Mesendoderm (in vitro differentiated cells): ENCODE results near the gene STRC.
"Not testable (repeated sequence)": the region's sequence is repeated elsewhere in the genome, so short reads cannot be mapped to it uniquely, and the experiment has no call there.

Source experiments
- DNase-seq: peaks from one replicate; pipeline ENCODE4 v3.0.0; 2013
- H2AK5ac ChIP-seq: 2 replicates; pipeline ENCODE4 v1.6.1; 2013; ENCODE audit warnings: low read length, inconsistent platforms
- H2BK120ac ChIP-seq: 2 replicates; pipeline ENCODE4 v1.6.1; 2013; ENCODE audit warnings: low read depth, mild to moderate bottlenecking, low read length, moderate library complexity, mixed read lengths
- H2BK15ac ChIP-seq: replicated peaks from 2 replicates; pipeline ENCODE4 v1.6.1; 2013; ENCODE audit warnings: low read depth, mild to moderate bottlenecking, moderate library complexity
- H2BK5ac ChIP-seq: 2 replicates; pipeline ENCODE4 v1.6.1; 2013; ENCODE audit warnings: low read length, inconsistent platforms
- H3K18ac ChIP-seq: 2 replicates; pipeline ENCODE4 v1.6.1; 2013; ENCODE audit warnings: mild to moderate bottlenecking, low read length, mixed read lengths
- H3K23ac ChIP-seq: one replicate; pipeline ENCODE4 v1.6.1; 2013; ENCODE audit warnings: low read length
- H3K27ac ChIP-seq: 2 replicates; pipeline ENCODE4 v1.5.1; 2013; ENCODE audit warnings: low read depth, mild to moderate bottlenecking, inconsistent platforms, low read length, moderate library complexity
- H3K27me3 ChIP-seq: 2 replicates; pipeline ENCODE4 v1.6.1; 2013; ENCODE audit warnings: low read length, control low read depth, mild to moderate bottlenecking, inconsistent platforms; ENCODE audit not compliant: insufficient read depth, poor library complexity
- H3K36me3 ChIP-seq: 2 replicates; pipeline ENCODE4 v1.6.1; 2013; ENCODE audit warnings: low read length, inconsistent platforms; ENCODE audit not compliant: control insufficient read depth, insufficient read depth
- H3K4ac ChIP-seq: one replicate; pipeline ENCODE4 v1.6.1; 2013; ENCODE audit warnings: low read depth, mild to moderate bottlenecking, low read length, moderate library complexity
- H3K4me1 ChIP-seq: 2 replicates; pipeline ENCODE4 v1.6.1; 2013; ENCODE audit warnings: low read depth, low read length, inconsistent platforms; ENCODE audit not compliant: control insufficient read depth
- H3K4me2 ChIP-seq: 2 replicates; pipeline ENCODE4 v1.6.1; 2013; ENCODE audit warnings: low read length
- H3K4me3 ChIP-seq: 2 replicates; pipeline ENCODE4 v1.5.1; 2013; ENCODE audit warnings: mild to moderate bottlenecking, low read length
- H3K56ac ChIP-seq: one replicate; pipeline ENCODE4 v1.6.1; 2013; ENCODE audit warnings: low read length
- H3K79me1 ChIP-seq: 2 replicates; pipeline ENCODE4 v1.6.1; 2013; ENCODE audit warnings: low read length, inconsistent platforms
- H3K79me2 ChIP-seq: 2 replicates; pipeline ENCODE4 v1.6.1; 2013; ENCODE audit warnings: mild to moderate bottlenecking, low read length; ENCODE audit not compliant: control insufficient read depth, insufficient read depth
- H3K9ac ChIP-seq: 2 replicates; pipeline ENCODE4 v1.6.1; 2013; ENCODE audit warnings: low read length, inconsistent platforms
- H4K5ac ChIP-seq: one replicate; pipeline ENCODE4 v1.6.1; 2013; ENCODE audit warnings: low read length
- H4K8ac ChIP-seq: one replicate; pipeline ENCODE4 v1.6.1; 2013; ENCODE audit warnings: low read depth, mild to moderate bottlenecking, control low read depth, low read length, moderate library complexity
- WGBS: extraction: QIAGEN DNeasy Blood & Tissue Kit; methylation state at CpG from one replicate; pipeline ENCODE4 v1.1.7; 2013; ENCODE audit warnings: low lambda C conversion rate, missing lambda C conversion rate; ENCODE audit not compliant: insufficient coverage; ENCODE audit errors: extremely low coverage; 5-methylcytosine and 5-hydroxymethylcytosine counted together

The STRC gene

GRCh38 chr15:43648649-43649429 is 30.2 kb upstream of the STRC start, which contains the start of gene CATSPER2:
Gene CATSPER2 (minus strand): TSS chr15:43648844. CDS start chr15:43648061, 783 bp downstream.
- WGBS = no CpG with 5 or more reads among the region's 85 CpGs
- no peak for DNase-seq

DNA sequence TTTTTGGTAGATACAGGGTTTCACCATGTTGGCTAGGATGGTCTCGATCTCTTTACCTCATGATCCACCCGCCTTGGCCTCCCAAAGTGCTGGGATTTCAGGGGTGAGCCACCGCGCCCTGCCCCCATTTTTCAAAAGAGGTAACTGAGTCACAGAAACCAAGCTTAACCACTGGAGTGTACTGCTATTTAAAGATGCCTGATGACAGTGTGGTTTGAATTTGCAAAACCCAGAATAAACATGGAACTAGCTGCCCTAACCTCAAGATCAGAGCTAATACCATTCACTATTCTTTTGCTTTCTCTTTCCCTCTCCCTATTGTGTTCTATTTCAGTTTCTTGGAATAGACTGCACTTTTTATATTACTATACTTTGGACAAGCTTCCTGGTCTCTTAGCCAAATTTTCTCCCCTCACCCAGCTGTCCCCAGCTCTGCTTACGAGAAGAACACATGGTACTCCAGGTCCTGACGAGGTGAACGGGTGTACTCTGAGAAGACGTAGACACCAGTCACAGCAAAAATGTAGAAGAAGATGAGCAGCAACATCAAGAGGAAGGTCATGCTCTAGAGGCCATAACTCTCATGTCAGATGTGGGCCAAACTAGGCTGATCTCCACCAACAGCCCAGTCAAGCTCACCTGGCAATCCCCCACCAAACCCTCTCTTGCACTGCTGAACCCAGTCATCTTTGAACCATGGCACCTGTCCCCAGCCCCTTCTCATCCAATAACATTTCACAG is 20.0 kb upstream of the STRC start:
- not testable (repeated sequence) for H4K8ac ChIP-seq, H3K27me3 ChIP-seq, H3K4me3 ChIP-seq, H3K4me1 ChIP-seq, H3K27ac ChIP-seq, H3K4me2 ChIP-seq, H3K9ac ChIP-seq, H3K23ac ChIP-seq, H3K36me3 ChIP-seq, H2BK120ac ChIP-seq, DNase-seq, H2BK5ac ChIP-seq, H4K5ac ChIP-seq, H3K79me2 ChIP-seq, H3K56ac ChIP-seq, H3K79me1 ChIP-seq, H2BK15ac ChIP-seq, H3K4ac ChIP-seq, H3K18ac ChIP-seq, H2AK5ac ChIP-seq
- no CpG with 5 or more reads among the region's 8 CpGs for WGBS

More at GRCh38 chr15:43648649-43649429, 30.2 kb upstream of the STRC start, which contains the start of gene CATSPER2:
- H3K56ac ChIP-seq = no peak within 1 kb of the TSS
- no peak within 1 kb of the TSS for H3K18ac ChIP-seq
- H2BK5ac ChIP-seq = no peak within 1 kb of the TSS
- no peak within 1 kb of the TSS for H3K4ac ChIP-seq
- no peaks in the 10 kb centered on the region for H3K27me3 ChIP-seq
- no peak within 1 kb of the TSS for H3K4me2 ChIP-seq
- no peak within 1 kb of the TSS for H2AK5ac ChIP-seq
- H2BK15ac ChIP-seq = no peak within 1 kb of the TSS
- no peaks in the 10 kb centered on the region for H3K79me1 ChIP-seq
- no peaks in the 10 kb centered on the region for H3K79me2 ChIP-seq
- no peaks in the 10 kb centered on the region for H3K4me1 ChIP-seq
- H4K8ac ChIP-seq = no peak within 1 kb of the TSS
- H3K4me3 ChIP-seq = no peak within 1 kb of the TSS
- H4K5ac ChIP-seq = no peak within 1 kb of the TSS
- no peak within 1 kb of the TSS for H3K27ac ChIP-seq
- no peak within 1 kb of the TSS for H2BK120ac ChIP-seq
- H3K9ac ChIP-seq = no peak within 1 kb of the TSS
- no peak within 1 kb of the TSS for H3K23ac ChIP-seq
- H3K36me3 ChIP-seq = no peaks in the 10 kb centered on the region

GRCh38 chr15:43626937-43627336 is 8.3 kb upstream of the STRC start:
- not testable (repeated sequence) for H3K27me3 ChIP-seq

DNA sequence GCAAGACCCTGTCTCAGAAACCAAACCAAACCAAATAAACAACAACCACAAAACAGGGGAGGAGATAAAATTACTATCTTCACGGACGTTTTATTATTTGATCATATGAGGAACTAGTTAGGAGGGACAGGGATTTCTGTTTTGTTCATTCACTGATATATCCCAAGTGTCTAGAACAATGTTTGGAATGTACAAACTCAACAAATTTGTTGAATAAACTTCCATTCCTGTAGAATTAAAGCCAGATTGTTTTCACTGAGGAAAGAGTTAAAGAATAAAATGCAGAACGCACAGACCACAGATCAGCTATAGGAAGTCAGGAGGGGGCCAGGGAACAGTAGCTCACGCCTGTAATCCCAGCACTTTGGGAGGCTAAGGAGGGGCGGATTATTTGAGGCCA is 6.5 kb upstream of the STRC start:
- DNase-seq = no peak
- H4K5ac ChIP-seq = no peak overlapping the region

More at GRCh38 chr15:43626937-43627336, 8.3 kb upstream of the STRC start:
- not testable (repeated sequence) for H3K27ac ChIP-seq, H3K56ac ChIP-seq, H2AK5ac ChIP-seq, H4K5ac ChIP-seq, H3K18ac ChIP-seq, H3K36me3 ChIP-seq, H2BK120ac ChIP-seq, H2BK15ac ChIP-seq, H3K4me2 ChIP-seq, H3K79me1 ChIP-seq, H3K4me3 ChIP-seq, DNase-seq, H3K4ac ChIP-seq, H3K23ac ChIP-seq, H4K8ac ChIP-seq, H3K9ac ChIP-seq, H3K79me2 ChIP-seq, H2BK5ac ChIP-seq, H3K4me1 ChIP-seq

DNA sequence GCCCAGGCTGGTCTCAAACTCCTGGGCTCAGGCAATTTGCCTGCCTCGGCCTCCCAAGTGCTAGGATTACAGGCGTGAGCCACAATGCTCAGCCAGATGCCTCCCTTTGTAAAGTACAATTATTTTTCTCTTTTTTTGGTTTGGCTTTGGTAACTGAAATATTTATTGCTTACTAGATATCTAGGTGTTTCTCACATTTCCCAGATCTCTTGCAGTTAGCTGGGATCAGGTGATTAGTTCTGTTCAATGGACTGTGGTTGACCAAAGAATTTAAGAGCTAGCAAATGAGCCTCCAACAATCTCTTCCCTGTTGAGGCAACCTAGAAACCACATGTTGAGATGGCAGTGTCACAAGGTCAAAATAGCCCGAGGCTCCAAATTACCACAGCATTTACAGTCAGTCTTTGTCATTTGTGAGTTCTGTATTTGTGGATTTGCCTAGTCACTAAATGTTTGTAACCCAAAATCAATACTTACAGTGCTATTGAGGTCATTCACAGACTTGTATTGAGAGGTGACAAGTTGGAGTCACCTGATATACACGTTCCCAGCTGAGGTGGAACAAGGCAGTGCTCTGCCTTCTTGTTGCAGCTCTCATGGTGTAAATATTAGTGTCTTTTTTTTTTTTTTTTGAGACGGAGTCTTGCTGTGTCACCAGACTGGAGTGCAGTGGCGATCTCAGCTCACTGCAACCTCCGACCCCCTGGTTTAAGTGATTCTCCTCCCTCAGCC is 3.6 kb upstream of the STRC start:
- not testable (repeated sequence) for H4K5ac ChIP-seq, H3K27me3 ChIP-seq, H3K4me1 ChIP-seq, H2BK5ac ChIP-seq, H2AK5ac ChIP-seq, H3K23ac ChIP-seq, H2BK120ac ChIP-seq, H3K4me3 ChIP-seq, H3K18ac ChIP-seq, H3K27ac ChIP-seq, H4K8ac ChIP-seq, H3K79me2 ChIP-seq, H3K36me3 ChIP-seq, H3K4me2 ChIP-seq, H3K56ac ChIP-seq, H3K4ac ChIP-seq, H3K79me1 ChIP-seq, H2BK15ac ChIP-seq, H3K9ac ChIP-seq
- peak; percentile 6 for DNase-seq
- WGBS = no CpG with 5 or more reads among the region's 7 CpGs

More for the DNA sequence above, 6.5 kb upstream of the STRC start:
- H3K4me3 ChIP-seq = no peak overlapping the region
- H4K8ac ChIP-seq = no peak overlapping the region
- no peaks in the 10 kb centered on the region for H3K79me2 ChIP-seq
- no peak overlapping the region for H3K4me2 ChIP-seq
- H3K56ac ChIP-seq = no peak overlapping the region
- H3K79me1 ChIP-seq = no peaks in the 10 kb centered on the region
- H2BK120ac ChIP-seq = no peak overlapping the region
- H2AK5ac ChIP-seq = no peak overlapping the region
- H3K27ac ChIP-seq = no peak overlapping the region
- no peaks in the 10 kb centered on the region for H3K4me1 ChIP-seq
- H3K27me3 ChIP-seq = no peaks in the 10 kb centered on the region
- no peaks in the 10 kb centered on the region for H3K36me3 ChIP-seq
- no peak overlapping the region for H3K4ac ChIP-seq
- no peak overlapping the region for H2BK5ac ChIP-seq
- no peak overlapping the region for H2BK15ac ChIP-seq
- H3K9ac ChIP-seq = no peak overlapping the region
- no CpG with 5 or more reads among the region's 5 CpGs for WGBS
- H3K23ac ChIP-seq = no peak overlapping the region
- no peak overlapping the region for H3K18ac ChIP-seq
